ENCODE data around the gene RASL10A.

The RASL10A gene

GRCh38 chr22:29266564-29267461 is 48.7 kb downstream of the RASL10A start:
- peak overlapping the region; percentile 96 for H3K4me3 Mint-ChIP-seq
- H3K9me3 Mint-ChIP-seq = no peaks in the 10 kb centered on the region
- DNase-seq = peak; percentile 23
- H3K36me3 Mint-ChIP-seq (ENCODE audit: low read depth) = peaks cover 30% of the 10 kb centered on the region
- peaks cover 52% of the 10 kb centered on the region for H3K4me1 Mint-ChIP-seq
- H3K27ac Mint-ChIP-seq = peak overlapping the region; percentile 77
- H3K27me3 Mint-ChIP-seq (ENCODE audit: low read depth, poor library complexity) = peaks cover 5% of the 10 kb centered on the region
- TF ChIP-seq CTCF (IDR thresholded peaks at IDR 0.05) = no peak

GRCh38 chr22:29265929-29266328 is 49.6 kb downstream of the RASL10A start:
- H3K27me3 Mint-ChIP-seq (ENCODE audit: low read depth, poor library complexity) = peaks cover 5% of the 10 kb centered on the region
- H3K27ac Mint-ChIP-seq = peak overlapping the region; percentile 77
- peaks cover 43% of the 10 kb centered on the region for H3K4me1 Mint-ChIP-seq
- H3K9me3 Mint-ChIP-seq = no peaks in the 10 kb centered on the region
- H3K4me3 Mint-ChIP-seq = peak overlapping the region; percentile 96
- no peak for TF ChIP-seq CTCF (IDR thresholded peaks at IDR 0.05)
- DNase-seq = no peak
- H3K36me3 Mint-ChIP-seq (ENCODE audit: low read depth) = peaks cover 24% of the 10 kb centered on the region

- H3K27ac Mint-ChIP-seq = no peak overlapping the region
- no peak overlapping the region for H3K4me3 Mint-ChIP-seq
- no peaks in the 10 kb centered on the region for H3K9me3 Mint-ChIP-seq
- H3K36me3 Mint-ChIP-seq (ENCODE audit: low read depth) = peaks cover 20% of the 10 kb centered on the region
- no peak for DNase-seq
- H3K27me3 Mint-ChIP-seq (ENCODE audit: low read depth, poor library complexity) = peaks cover 5% of the 10 kb centered on the region
- H3K4me1 Mint-ChIP-seq = peaks cover 37% of the 10 kb centered on the region
- TF ChIP-seq CTCF (IDR thresholded peaks at IDR 0.05) = no peak
Observed at GRCh38 chr22:29265305-29265704, 50.2 kb downstream of the RASL10A start.

- Mint-ChIP-seq H3K4me3 (no peak overlapping the region), H3K27me3 (ENCODE audit: low read depth, poor library complexity) (peaks cover 5% of the 10 kb centered on the region), H3K27ac (no peak overlapping the region), H3K4me1 (peaks cover 22% of the 10 kb centered on the region), H3K9me3 (no peaks in the 10 kb centered on the region), H3K36me3 (ENCODE audit: low read depth) (peaks cover 9% of the 10 kb centered on the region)
- TF ChIP-seq CTCF (IDR thresholded peaks at IDR 0.05) = no peak
- no peak for DNase-seq
Observed at GRCh38 chr22:29263791-29264276, 51.7 kb downstream of the RASL10A start.
